Esophagus (tissue), 2 donors: ENCODE results near the gene HS3ST5. TPM values are rescaled to one million over a fixed set of nuclear protein-coding genes. Genes with fewer than 3 reads are reported as not detected.

Experiments used
- H3K27ac ChIP-seq, 2 donors: one replicate each; pipeline ENCODE4 v1.5.1; 2013; ENCODE audit warnings: low read depth in 2 of 2, mild to moderate bottlenecking in 2 of 2, inconsistent platforms in 1 of 2, low read length in 1 of 2, moderate library complexity in 1 of 2
- H3K27me3 ChIP-seq, 2 donors: one replicate each; pipeline ENCODE4 v1.6.1; 2013; ENCODE audit warnings: low read length in 2 of 2, control low read depth in 1 of 2, mild to moderate bottlenecking in 1 of 2; ENCODE audit not compliant: insufficient read depth in 2 of 2, control insufficient read depth in 1 of 2
- H3K36me3 ChIP-seq, 2 donors: one replicate each; pipeline ENCODE4 v1.6.1; 2013; ENCODE audit warnings: low read length in 1 of 2; ENCODE audit not compliant: control insufficient read depth in 2 of 2, insufficient read depth in 2 of 2
- H3K4me1 ChIP-seq, 2 donors: one replicate each; pipeline ENCODE4 v1.6.1; 2013; ENCODE audit warnings: low read length in 1 of 2; ENCODE audit not compliant: control insufficient read depth in 2 of 2, insufficient read depth in 2 of 2
- H3K4me3 ChIP-seq, 2 donors: one replicate each; pipeline ENCODE4 v1.5.1; 2013; ENCODE audit warnings: low read length in 2 of 2, mild to moderate bottlenecking in 2 of 2, low read depth in 1 of 2, moderate library complexity in 1 of 2
- H3K9me3 ChIP-seq, 2 donors: one replicate each; pipeline ENCODE4 v1.6.1; 2013; ENCODE audit warnings: mild to moderate bottlenecking in 2 of 2, low read depth in 1 of 2, low read length in 1 of 2, moderate library complexity in 1 of 2; ENCODE audit not compliant: control insufficient read depth in 2 of 2, insufficient read depth in 1 of 2
- WGBS, 2 donors: extraction: QIAGEN DNeasy Blood & Tissue Kit; methylation state at CpG; one replicate each; pipeline ENCODE4 v1.1.7; 2013; 5-methylcytosine and 5-hydroxymethylcytosine counted together
- polyA plus RNA-seq, 2 donors: library from polyadenylated mRNA; stranded (reverse); fragments of 200-250 nt; gene quantifications; one replicate each; pipeline ENCODE4 v1.2.3, GENCODE V29; 2013
- donor health status: healthy with polysubstance abuse.
- donor health status: Bipolar disorder and iron deficiency.

Gene HS3ST5
- polyA plus RNA-seq, 2 donors, result not detected

GRCh38 chr6:114364301-114364700, 21.5 kb upstream of the HS3ST5 start:
- no peaks in the 10 kb centered on the region for H3K27me3 ChIP-seq
- no peaks in the 10 kb centered on the region for H3K9me3 ChIP-seq
- H3K4me3 ChIP-seq, result no peak overlapping the region
- no peak overlapping the region for H3K27ac ChIP-seq
- H3K36me3 ChIP-seq, result no peaks in the 10 kb centered on the region
- H3K4me1 ChIP-seq, result peaks cover 0 to 2% of the 10 kb centered on the region in 2 donors
- 66 to 74% methylated on average over 1 of the region's 1 CpG for WGBS, 2 donors

- Histone ChIP-seq H3K27ac (no peak overlapping the region), H3K9me3 (no peaks in the 10 kb centered on the region), H3K4me1 (peaks cover 0 to 2% of the 10 kb centered on the region in 2 donors), H3K36me3 (no peaks in the 10 kb centered on the region), H3K27me3 (no peaks in the 10 kb centered on the region), H3K4me3 (no peak overlapping the region)
- 91 to 95% methylated on average over 2 of the region's 2 CpGs for WGBS, 2 donors
Observed at GRCh38 chr6:114362957-114363356, 20.1 kb upstream of the HS3ST5 start.

DNA sequence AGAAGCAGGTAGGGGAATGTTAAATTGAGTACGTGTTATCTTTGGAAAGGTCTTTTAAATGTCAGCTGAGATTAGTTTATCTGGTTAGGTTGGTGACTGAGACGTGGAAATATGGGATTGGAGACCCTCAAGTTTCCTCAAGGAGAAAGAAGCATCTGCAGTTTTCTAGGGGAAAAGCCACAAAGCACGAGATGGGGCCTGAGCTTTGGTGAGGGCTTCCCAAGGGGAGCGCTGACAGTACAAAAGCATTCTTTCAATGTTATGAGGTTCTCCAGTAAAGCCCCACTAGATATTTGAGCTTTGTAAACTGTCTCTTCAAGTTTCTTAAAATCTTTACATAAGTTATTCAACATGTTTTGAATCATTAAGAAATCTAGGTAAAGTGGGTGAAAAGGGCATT, 19.6 kb upstream of the HS3ST5 start:
- Histone ChIP-seq H3K4me3 (no peak overlapping the region), H3K36me3 (no peaks in the 10 kb centered on the region), H3K27me3 (no peaks in the 10 kb centered on the region), H3K4me1 (peaks cover 0 to 2% of the 10 kb centered on the region in 2 donors), H3K9me3 (no peaks in the 10 kb centered on the region), H3K27ac (no peak overlapping the region)
- whole genome bisulfite sequencing, 2 donors, result 78 to 83% methylated on average over 4 of the region's 4 CpGs

- Histone ChIP-seq H3K4me1 (peaks cover 0 to 2% of the 10 kb centered on the region in 2 donors), H3K9me3 (no peaks in the 10 kb centered on the region), H3K27ac (no peak overlapping the region), H3K4me3 (no peak overlapping the region), H3K27me3 (no peaks in the 10 kb centered on the region), H3K36me3 (no peaks in the 10 kb centered on the region)
- WGBS, 2 donors, result 73% methylated on average over 1 of the region's 1 CpG
Observed at GRCh38 chr6:114361036-114361435, 18.2 kb upstream of the HS3ST5 start.

DNA sequence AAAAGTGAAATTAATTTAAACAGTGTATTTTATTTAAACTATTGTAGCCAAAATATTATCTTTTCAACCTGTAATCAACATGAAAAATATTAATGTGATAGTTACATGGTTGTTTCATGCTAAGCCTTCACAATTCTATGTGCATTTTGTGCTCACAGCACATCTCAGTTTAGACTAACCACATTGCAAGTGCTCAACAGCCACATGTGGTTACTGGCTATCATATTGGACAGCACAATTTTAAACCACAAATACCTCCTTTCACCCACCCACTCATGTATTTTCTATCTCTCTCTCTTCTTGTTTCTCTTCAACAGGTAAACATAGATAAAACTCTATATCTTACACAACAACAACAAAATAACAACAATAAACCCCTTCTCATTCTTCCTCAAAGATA, 12.5 kb upstream of the HS3ST5 start:
- no peak overlapping the region for H3K4me3 ChIP-seq
- H3K27me3 ChIP-seq, result no peaks in the 10 kb centered on the region
- no peaks in the 10 kb centered on the region for H3K36me3 ChIP-seq
- H3K4me1 ChIP-seq, result no peaks in the 10 kb centered on the region
- H3K9me3 ChIP-seq, result no peaks in the 10 kb centered on the region
- no peak overlapping the region for H3K27ac ChIP-seq

DNA sequence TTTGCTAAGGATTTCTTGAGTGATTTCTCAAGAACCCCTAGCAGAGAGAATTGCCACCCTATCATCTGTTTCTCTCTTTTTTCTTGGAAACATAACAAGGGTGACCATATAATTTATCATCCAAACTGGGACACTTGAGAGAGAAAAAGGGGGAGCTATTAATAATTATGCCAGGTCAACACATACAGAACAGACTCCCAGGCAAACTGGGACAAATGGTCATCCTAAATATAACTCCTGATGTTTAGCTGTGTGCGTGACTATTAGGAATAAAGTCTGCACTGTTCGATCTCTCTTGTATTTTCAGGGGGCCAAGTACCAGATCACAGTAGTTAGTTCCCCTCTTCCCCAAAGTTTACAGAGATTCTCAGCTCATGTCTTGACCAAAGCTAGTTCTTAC, 11.7 kb upstream of the HS3ST5 start:
- Histone ChIP-seq H3K36me3 (no peaks in the 10 kb centered on the region), H3K9me3 (no peaks in the 10 kb centered on the region), H3K27me3 (no peaks in the 10 kb centered on the region), H3K4me3 (no peak overlapping the region), H3K4me1 (no peaks in the 10 kb centered on the region), H3K27ac (no peak overlapping the region)
- 87 to 95% methylated on average over 2 of the region's 2 CpGs for WGBS, 2 donors

DNA sequence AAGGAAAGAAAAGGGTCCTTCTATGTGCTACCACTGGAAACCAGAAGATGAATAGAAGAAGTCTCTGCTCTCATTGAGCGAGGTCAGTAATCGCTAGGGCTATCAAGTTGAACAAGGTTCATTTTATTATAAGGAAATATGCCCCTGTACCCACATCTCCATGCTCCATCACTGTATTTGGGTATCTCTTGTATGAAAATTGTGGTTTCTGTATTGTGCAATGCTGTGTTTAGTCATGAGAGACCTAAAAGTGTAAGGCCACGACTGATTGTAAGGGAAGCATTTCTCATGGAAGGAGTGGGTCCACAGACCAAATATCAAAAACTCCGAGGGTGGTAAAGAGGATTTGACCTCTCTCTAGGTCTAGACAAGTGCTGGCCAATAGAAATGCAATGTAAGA, 3.6 kb upstream of the HS3ST5 start:
- H3K9me3 ChIP-seq, result no peaks in the 10 kb centered on the region
- no peak overlapping the region for H3K4me3 ChIP-seq
- peaks cover 6 to 17% of the 10 kb centered on the region in 2 donors for H3K4me1 ChIP-seq
- 88 to 89% methylated on average over 4 of the region's 4 CpGs for WGBS, 2 donors
- H3K27ac ChIP-seq, result no peak overlapping the region
- no peaks in the 10 kb centered on the region for H3K36me3 ChIP-seq
- H3K27me3 ChIP-seq, result peaks cover 0 to 12% of the 10 kb centered on the region in 2 donors

GRCh38 chr6:114344971-114345275, 2.1 kb upstream of the HS3ST5 start:
- Histone ChIP-seq H3K27ac (no peak overlapping the region), H3K27me3 (peaks cover 0 to 12% of the 10 kb centered on the region in 2 donors), H3K4me3 (no peak overlapping the region), H3K36me3 (no peaks in the 10 kb centered on the region), H3K4me1 (peaks cover 6 to 17% of the 10 kb centered on the region in 2 donors), H3K9me3 (no peaks in the 10 kb centered on the region)
- WGBS, 2 donors, result 73 to 83% methylated on average over 1 of the region's 1 CpG

DNA sequence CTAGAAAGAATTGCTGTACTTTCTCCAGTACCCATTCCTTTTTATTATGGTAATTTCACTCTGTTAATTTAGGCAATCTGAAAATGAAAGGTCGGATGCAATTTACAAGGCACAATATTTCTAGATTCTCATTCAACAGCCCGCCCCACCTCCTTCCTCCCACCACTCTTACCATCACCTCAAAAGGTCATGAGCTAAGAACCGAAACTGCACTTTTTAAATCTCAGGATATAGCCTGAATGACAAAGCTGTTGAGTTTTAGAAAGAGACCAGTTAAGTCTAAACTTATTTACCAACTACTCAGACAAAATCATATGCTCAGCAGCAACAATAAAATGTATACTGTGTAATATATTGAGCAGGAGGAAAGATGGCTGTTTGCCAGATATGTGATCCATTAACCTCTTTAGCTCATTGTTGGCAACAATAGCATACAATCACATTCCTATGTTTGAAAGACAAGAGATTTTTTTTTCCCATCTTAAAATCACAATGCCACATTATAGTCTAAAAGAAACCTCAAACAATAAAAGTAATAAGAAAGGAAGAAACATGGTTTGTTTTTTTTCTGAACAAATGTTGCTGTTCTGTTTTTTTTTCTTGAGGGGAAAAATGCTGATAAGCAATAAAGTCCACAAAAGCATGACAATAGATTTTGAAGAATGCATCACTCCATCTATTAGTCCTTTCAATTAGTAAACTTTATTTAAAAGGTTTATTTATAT, 1.6 kb upstream of the HS3ST5 start:
- peaks cover 0 to 12% of the 10 kb centered on the region in 2 donors for H3K27me3 ChIP-seq
- peaks cover 6 to 17% of the 10 kb centered on the region in 2 donors for H3K4me1 ChIP-seq
- no peaks in the 10 kb centered on the region for H3K36me3 ChIP-seq
- no peak overlapping the region for H3K4me3 ChIP-seq
- H3K27ac ChIP-seq, result no peak overlapping the region
- WGBS, 2 donors, result 54 to 69% methylated on average over 3 of the region's 3 CpGs
- no peaks in the 10 kb centered on the region for H3K9me3 ChIP-seq

GRCh38 chr6:114343782-114344144, 940 bp upstream of the HS3ST5 start:
- no peaks in the 10 kb centered on the region for H3K9me3 ChIP-seq
- 23 to 31% methylated on average over 2 of the region's 2 CpGs for WGBS, 2 donors
- H3K27ac ChIP-seq, result no peak overlapping the region
- no peaks in the 10 kb centered on the region for H3K36me3 ChIP-seq
- H3K4me1 ChIP-seq, result peaks cover 6 to 17% of the 10 kb centered on the region in 2 donors
- H3K4me3 ChIP-seq, result no peak overlapping the region
- peaks cover 0 to 12% of the 10 kb centered on the region in 2 donors for H3K27me3 ChIP-seq
